AG09309 (cell line): ENCODE results near the gene WDR38.

Source experiments
- DNase-seq: peaks from one replicate; pipeline ENCODE4 v3.0.0-alpha.2; 2010; ENCODE audit warnings: low read depth
- H3K4me3 ChIP-seq: 2 replicates; pipeline ENCODE4 v1.5.1; 2011; ENCODE audit warnings: mild to moderate bottlenecking, low read depth, low read length, moderate library complexity; ENCODE audit not compliant: control insufficient read depth
- TF ChIP-seq, protein P1 (sequence below): IDR thresholded peaks from 2 replicates; pipeline ENCODE4 v1.5.1; 2011; ENCODE audit warnings: mild to moderate bottlenecking, low read depth, low read length, inconsistent platforms; ENCODE audit not compliant: insufficient read depth, control insufficient read depth; ENCODE audit errors: missing control alignments

Gene WDR38

DNA sequence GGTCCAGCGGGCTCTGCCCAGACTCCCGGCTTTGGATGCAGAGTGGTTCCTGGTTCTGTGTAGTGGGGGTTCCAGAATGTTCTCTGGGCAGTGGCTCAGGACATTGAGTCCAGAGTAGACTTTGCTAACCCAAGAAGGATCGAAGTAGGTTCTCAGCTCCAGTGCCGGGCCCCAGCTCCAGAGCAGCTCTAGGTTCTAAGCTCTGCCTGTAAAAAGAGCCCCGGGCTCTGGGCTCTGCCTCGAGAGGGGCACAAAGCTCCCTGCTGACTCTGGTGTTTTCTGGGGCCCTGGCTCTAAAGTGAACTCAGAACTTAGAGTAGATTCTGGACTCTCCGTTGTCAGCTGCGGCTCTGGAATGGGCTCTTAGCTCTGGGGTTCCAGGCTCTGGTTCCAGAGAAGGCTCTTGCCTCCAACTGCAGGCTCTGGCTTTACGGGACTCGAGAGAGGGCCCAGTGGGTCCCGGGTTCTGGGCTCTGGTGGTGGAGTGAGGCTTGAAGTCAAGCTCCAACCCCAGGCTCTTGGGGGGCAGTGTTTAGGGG, 414 bp downstream of the WDR38 start:
- TF ChIP-seq, protein P1, sequence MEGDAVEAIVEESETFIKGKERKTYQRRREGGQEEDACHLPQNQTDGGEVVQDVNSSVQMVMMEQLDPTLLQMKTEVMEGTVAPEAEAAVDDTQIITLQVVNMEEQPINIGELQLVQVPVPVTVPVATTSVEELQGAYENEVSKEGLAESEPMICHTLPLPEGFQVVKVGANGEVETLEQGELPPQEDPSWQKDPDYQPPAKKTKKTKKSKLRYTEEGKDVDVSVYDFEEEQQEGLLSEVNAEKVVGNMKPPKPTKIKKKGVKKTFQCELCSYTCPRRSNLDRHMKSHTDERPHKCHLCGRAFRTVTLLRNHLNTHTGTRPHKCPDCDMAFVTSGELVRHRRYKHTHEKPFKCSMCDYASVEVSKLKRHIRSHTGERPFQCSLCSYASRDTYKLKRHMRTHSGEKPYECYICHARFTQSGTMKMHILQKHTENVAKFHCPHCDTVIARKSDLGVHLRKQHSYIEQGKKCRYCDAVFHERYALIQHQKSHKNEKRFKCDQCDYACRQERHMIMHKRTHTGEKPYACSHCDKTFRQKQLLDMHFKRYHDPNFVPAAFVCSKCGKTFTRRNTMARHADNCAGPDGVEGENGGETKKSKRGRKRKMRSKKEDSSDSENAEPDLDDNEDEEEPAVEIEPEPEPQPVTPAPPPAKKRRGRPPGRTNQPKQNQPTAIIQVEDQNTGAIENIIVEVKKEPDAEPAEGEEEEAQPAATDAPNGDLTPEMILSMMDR = no peak
- peak overlapping the region; percentile 37 for H3K4me3 ChIP-seq
- no peak for DNase-seq

DNA sequence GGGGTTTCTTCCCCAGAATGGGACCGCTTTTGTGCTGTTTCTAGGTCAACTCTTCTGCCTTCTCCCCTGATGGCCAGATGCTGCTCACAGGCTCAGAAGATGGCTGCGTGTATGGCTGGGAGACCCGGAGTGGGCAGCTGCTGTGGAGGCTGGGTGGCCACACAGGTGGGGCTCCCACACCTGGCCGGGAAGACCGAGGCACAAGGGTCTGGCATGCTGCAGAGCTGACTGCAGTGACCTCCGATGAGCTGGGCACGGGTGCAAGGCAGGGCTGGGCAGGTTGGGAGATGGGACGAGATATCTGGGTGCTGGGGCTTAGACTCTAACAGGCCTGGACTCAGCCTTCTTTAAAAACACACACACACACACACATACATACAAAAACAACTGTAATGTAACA, 901 bp downstream of the WDR38 start:
- H3K4me3 ChIP-seq = no peak overlapping the region
- TF ChIP-seq, protein P1 = no peak
- DNase-seq = no peak

DNA sequence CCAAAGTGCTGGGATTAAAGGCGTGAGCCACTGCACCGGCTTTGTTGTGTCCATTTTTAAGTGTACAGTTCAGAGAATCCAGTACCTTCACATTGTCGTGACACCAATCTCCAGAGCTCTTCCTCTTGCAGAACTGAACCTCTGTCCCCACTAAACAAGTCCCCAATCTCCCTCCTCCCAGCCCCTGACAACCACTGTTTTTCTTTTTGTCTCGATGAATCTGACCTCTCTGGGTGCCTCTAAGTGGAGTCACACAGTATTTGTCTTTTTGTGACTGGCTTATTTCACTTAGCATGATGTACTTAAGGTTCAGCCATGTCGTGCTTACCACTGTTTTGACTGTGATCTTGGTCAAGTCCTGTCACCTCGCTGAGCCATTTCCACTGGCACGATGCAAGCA, 1.6 kb downstream of the WDR38 start:
- TF ChIP-seq, protein P1 = no peak
- no peak for DNase-seq
- H3K4me3 ChIP-seq = no peak overlapping the region

DNA sequence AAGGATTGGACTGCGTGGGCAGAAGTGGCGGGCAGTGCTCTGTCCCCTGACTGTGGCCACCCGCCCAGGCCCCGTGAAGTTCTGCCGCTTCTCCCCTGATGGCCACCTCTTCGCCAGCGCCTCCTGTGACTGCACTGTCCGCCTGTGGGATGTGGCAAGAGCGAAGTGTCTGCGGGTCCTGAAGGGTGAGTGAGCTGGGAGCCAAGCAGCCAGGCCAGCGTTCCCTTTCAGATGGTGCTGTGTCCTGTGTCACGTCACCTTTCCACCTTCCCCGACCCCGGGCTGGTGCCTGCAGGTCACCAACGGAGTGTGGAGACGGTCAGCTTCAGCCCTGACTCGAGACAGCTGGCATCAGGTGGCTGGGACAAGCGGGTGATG, 2.3 kb downstream of the WDR38 start:
- TF ChIP-seq, protein P1 = no peak
- no peak for DNase-seq
- H3K4me3 ChIP-seq = no peak overlapping the region

DNA sequence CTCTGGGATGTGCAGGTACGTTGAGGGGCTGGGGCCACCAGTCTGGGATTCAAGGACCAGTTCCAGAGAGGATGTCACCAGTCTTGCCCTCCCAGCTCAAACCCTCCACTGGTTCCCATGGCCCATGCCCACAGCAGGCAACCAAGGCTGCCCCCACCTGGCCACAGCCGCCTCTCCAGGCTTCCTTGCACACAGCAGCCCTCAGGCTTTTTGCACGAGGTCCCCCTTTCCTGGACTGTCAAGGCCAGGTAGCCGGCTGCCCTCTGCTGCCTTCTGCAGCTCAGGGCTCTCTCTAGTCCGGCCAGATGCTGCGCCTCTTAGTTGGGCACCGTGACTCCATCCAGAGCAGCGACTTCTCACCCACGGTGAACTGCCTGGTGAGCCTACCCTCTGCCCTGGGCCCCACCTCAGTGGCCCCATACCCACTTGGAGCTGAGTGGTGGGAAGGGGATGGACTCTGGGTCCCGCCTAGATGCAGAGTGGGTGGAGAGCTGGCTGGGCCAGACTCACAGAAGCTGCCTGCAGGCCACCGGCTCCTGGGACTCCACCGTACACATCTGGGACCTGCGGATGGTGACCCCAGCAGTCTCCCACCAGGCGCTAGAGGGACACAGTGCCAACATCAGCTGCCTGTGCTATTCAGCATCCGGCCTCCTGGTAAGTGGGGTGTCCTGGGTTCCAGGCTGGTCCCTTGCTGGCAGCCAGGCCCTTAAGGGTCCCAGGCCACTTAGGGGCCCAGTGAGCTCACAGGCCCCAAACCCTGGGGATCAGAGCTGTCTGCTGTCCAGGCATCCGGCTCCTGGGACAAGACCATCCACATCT, 2.9 kb downstream of the WDR38 start:
- DNase-seq = no peak
- TF ChIP-seq, protein P1 = peak; percentile 49
- H3K4me3 ChIP-seq = no peak overlapping the region

DNA sequence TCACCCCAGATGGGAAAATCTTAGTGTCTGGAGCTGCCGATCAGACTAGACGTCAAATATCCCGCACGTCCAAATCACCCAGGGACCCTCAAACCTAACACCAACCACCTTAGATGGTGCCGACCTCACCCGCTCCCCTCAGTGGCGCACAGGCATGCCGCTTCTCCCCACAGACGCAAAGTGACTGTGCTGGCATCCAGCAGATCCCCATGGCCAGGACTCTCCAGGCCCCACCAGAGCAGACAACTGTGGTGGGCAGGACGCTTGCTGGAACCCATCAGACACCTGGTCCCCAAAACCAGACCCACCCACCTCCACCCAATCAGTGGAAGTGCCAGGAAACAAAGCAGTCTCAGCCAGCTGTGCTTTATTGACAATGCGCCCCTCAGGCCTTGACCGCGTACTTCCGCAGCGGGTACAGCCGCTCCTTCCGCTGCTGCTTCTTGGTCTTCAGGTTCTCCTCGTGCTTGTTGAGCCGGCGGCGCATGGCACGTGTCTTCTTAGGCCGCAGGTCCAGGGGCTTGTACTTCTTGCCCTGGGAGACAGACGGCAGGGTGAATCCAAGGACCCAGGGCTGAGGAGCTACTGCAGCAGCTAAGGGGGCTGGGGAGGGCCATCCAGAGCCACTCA, 4.4 kb downstream of the WDR38 start:
- no peak for DNase-seq
- H3K4me3 ChIP-seq = no peak overlapping the region
- TF ChIP-seq, protein P1 = no peak
